ENCODE results near the gene ARHGAP26.

Gene ARHGAP26

DNA sequence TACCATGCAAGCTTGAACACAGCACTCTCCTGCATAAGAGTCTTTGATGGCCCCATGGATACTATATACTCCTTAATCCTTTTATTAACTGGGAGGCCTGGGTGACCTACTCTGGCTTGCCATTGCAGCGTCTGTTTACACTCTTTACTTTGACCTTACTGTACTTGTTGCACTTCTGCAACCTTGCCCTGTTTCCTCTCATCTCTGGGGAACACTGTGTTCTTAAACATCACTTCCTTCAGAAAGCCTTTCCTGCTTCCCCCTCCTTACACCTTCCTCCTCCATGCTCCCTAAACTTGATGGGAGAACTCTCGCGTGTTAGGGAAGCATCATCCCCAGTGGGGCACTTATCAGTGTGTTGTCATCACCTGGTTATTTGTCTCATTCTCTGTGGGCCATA, 411.0 kb downstream of the ARHGAP26 start:
- no peak for DNase-seq (ENCODE audit: low read depth, low spot score)

GRCh38 chr5:143182106-143182505, 411.9 kb downstream of the ARHGAP26 start:
- DNase-seq (ENCODE audit: low read depth, low spot score), result no peak

- DNase-seq (ENCODE audit: low read depth, low spot score), result no peak
Measured at GRCh38 chr5:143182901-143183820, 413.0 kb downstream of the ARHGAP26 start.

DNA sequence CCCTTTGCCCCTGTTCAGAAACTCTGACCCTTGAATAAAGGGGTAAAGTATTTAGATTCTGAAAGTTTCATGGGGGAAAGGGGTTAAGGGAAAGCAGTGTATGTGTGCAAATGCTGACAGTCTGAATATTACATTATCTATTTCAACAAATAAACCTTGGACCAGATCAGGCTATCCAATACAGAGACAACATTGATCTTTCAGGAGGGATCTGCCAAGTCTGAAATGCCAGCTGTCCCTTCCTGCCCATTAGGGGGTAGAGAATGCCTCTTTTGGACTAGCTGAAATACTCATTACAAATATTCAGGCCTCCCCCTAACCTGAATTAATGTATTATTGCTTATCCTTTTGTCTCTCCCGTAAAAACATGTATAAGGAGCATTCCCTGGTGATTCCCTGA, 413.8 kb downstream of the ARHGAP26 start:
- no peak for DNase-seq (ENCODE audit: low read depth, low spot score)

GRCh38 chr5:143186623-143187022, 416.4 kb downstream of the ARHGAP26 start:
- DNase-seq (ENCODE audit: low read depth, low spot score), result no peak

DNA sequence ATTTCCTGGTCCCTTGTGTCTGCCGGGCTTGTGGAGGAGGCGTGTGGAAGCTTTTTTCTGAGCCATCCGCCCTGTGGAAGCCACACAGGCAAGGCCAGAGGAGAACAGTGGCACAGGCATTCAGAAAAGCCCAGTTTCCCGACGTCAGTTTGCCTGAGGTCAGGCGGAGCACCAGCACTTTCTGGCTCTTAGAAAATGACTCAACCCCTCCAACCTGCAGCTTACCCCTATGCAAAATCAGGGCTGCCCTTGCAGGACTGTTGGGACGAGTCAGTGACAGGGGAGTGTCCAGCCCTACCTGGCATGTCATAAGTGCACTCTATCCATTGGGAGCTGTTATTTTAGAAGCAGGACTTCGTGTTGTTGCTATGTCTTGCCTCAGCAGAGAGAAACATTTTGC, 417.3 kb downstream of the ARHGAP26 start:
- no peak for DNase-seq (ENCODE audit: low read depth, low spot score)

DNA sequence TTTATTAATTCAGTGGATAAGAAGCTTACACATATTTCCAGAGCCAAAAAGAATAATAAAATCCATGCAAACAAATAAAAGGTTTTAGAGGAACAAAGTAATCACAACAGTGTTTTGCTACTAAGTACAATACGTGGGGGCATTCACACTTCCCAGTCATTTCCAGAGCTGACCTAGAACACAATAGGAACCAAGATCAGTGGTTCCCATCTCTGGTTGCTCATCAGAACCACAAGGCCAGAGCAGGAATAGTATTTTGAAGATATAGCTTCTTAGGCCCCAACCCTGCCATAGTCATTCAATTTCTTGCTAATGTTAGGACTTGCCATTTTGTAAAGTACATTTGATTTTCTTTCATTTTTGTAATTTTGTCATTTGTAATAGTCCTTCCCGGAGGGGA, 417.9 kb downstream of the ARHGAP26 start:
- DNase-seq (ENCODE audit: low read depth, low spot score), result no peak

DNA sequence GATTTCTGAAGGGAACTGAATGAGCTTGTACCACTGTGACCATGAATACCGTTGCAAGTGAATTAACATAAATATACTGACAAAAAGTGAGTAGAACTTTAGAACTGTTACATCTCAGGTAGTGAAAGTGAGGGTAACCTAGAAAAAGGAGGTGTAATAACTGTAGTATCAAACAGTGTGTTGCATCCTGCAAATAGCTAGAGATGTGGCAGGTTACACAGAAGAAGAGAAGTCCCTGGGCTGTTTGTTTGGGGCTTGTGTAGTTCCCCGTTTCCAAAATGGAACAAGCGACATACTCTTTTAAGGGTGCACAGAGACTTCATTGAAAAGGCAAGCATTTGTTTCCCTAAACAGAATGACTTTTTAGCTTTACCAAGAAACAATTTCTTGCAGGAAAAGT, 418.5 kb downstream of the ARHGAP26 start:
- DNase-seq (ENCODE audit: low read depth, low spot score), result no peak

DNA sequence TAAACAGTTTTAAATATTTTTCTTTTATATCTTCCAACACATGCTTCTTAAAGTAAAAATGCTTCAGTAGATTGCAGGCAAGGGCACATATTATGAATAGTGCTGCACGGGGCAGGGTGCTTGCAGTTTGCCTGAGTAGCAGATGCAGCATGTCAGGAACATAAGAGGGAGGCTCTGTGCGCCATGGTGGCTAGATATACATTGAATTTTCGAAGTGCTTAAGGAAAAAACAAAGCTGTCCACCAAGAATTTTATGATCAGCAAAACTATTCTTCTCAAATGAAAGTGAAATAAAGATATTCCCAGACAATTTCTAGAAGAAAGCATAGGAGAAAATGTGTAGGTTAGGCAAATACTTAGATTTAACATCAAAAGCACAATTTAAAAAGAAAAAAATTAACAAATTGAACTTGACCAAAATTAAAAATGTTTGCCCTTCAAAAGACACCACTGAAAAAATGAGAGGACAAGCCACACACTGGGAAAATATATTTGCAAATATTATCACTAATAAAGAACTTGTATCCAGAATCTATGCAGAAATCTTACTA, 420.2 kb downstream of the ARHGAP26 start:
- no peak for DNase-seq (ENCODE audit: low read depth, low spot score)

DNA sequence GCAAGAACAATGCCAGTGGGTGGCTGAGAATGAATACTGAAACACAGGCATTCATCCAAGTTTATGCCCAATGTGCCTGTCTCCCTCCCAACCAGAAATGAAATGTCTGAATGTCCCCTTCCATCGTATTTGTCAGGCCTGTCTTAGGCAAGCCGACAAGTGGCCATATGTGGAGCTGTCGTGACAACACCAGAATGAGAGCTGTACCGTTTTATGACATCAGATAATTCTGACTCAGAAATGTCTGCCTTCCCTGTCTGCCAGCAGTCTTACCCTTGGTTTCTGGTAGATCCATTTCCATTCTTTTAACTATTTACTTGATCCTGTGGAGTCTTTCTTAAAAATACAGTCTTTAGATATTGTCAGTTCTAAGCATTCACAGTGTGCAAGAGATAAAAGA, 421.5 kb downstream of the ARHGAP26 start:
- no peak for DNase-seq (ENCODE audit: low read depth, low spot score)

DNA sequence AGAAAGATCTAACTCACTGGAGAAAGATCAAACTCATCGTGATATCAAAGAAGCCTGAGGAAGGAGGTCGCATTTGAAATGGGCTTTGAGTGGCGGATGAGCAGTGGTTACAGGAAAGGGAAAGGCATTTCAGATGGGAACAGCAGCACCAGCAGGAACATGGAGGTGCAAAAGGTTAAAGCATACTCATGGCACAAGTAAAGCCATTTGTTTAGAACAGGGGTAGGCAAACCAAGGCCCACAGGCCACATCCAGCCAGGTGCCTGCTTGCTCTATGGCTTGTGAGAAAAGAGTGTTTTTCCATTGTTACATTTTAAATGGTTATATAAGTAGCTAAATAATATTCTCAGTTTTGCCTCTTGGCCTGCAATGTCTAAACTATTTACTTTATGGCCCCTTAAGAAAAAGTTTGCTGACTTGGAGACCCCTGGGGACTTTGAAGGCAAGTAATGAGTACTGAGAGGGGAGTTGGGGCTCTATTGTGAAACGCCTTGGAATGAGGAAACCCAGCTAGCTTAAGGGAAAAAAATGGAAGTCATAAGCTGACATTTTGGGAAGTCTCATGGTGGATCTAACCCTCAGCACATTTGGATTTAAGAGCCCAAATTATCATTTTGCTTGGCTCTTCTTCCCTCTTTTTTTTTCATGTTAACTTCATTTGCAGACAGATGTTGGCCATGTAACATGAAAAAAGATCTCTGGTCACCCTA, 422.2 kb downstream of the ARHGAP26 start:
- DNase-seq (ENCODE audit: low read depth, low spot score), result no peak

GRCh38 chr5:143194206-143194605, 424.0 kb downstream of the ARHGAP26 start:
- no peak for DNase-seq (ENCODE audit: low read depth, low spot score)

DNA sequence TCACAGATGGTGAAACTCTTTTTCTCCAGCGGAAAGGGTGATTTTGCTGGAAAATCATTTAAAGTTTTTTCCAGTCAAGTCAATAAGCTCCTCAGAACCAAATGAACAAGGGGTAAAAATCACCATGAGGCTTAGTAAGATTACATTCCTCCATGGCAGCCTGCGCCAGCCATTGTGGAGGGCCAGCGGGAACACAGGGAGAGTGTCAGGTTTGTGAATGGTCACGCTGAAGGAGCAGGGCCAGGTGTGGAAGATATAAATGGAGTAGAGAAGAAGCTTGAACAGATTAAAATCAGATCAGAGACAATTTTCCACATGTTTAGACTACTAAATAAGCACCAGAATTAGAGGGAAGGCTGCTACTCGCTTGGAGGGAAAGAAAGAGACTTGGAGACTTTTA, 424.5 kb downstream of the ARHGAP26 start:
- DNase-seq (ENCODE audit: low read depth, low spot score), result no peak

DNA sequence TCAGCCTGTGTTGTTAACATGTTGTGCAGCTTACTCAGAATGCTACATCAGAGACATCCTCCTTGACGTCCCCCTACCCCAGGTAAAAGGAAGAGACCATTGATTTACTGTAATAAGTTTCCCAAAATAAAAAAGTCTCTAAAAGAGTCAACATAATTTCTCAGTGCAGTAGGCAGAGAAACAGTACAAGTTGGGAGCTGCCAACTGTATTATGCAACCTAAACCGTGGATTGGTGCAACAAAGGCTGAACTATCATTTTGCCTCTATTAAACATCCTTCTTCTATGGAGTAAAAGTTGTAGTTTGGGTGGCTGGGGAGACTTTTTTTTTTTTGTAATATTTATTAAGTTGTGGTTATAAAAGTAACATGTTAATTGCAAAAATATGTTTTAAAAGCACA, 425.3 kb downstream of the ARHGAP26 start:
- DNase-seq (ENCODE audit: low read depth, low spot score), result no peak

DNA sequence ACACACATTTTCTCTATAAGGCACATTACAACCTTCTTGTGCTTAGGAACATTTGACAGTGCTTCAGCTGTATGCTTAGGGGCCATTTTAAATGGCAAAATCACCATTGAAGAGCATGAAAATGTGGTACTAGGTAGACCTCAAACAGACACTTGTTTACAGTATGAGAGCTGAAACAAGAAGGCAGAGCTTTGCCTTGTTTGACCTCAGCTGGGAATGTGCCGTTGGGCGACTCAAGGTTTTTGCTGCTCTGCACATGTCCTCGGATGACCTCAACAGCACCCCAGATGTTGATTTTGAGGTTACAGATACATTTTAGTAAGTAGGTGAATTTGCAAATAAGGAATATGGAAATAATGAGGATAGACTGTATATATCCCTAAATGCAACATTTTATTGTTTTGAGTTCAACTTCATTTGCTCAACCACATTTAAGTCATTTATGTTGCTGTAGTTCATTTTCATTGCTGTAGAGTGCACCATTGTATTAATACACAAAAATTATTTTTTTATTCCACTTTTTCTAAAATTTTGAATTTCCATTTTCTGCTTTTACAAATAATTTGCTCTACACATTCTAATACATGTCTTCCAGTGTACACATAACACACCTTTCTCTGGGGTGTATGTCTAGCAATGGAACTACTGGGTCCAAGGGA, 426.6 kb downstream of the ARHGAP26 start:
- DNase-seq (ENCODE audit: low read depth, low spot score), result no peak

DNA sequence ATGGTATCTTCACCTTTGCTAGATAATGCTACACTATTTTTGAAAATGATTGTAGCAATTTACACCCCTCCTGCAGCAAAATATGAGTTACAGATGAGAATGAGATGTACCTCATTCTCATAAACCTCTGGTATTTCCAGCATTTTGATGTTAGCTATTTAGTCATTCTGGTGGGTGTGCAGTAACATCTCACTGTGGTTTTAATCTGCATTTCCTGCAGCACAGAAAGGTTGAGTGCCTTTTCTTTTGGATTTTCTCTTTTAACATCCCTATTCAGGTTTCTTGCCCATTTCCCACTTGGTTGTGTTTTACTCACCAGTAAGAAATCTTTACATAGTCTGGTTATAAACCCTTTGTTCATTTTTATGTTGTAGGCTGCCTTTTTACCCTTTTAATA, 427.1 kb downstream of the ARHGAP26 start:
- DNase-seq (ENCODE audit: low read depth, low spot score), result no peak

DNA sequence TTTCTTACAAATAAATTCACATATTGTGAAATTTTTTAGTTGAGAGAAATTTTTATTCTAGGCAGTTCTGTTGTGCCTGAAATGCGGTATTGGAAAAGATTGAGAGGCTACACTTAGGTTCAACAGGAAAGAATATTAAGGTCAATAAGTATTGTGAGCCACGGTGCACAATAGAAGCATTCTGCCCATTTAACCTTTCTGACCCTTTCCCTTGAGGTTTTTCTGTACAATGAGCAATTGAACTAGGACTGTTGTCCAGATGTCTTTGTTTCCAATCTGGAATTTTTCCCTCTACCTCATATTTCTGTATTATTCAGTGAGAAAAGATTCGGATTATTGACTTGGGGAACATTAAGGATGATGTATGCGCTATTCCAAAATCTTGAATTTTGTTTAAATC, 428.2 kb downstream of the ARHGAP26 start:
- no peak for DNase-seq (ENCODE audit: low read depth, low spot score)

GRCh38 chr5:143199161-143199560, 429.0 kb downstream of the ARHGAP26 start:
- no peak for DNase-seq (ENCODE audit: low read depth, low spot score)

- DNase-seq (ENCODE audit: low read depth, low spot score), result no peak
Measured at GRCh38 chr5:143199843-143200242, 429.7 kb downstream of the ARHGAP26 start.

GRCh38 chr5:143200781-143201398, 430.7 kb downstream of the ARHGAP26 start:
- no peak for DNase-seq (ENCODE audit: low read depth, low spot score)

GRCh38 chr5:143201589-143201988, 431.4 kb downstream of the ARHGAP26 start:
- no peak for DNase-seq (ENCODE audit: low read depth, low spot score)

All from iPS DF 19.7 (cell line).